Thoracic aorta (tissue), 2 donors: ENCODE results near the gene C1QTNF2. TPM values are rescaled to one million over a fixed set of nuclear protein-coding genes. Genes with fewer than 3 reads are reported as not detected.

Experiments used
- ATAC-seq: fragments of 150-250 bp; one replicate; pipeline ENCODE4 v1.8.0; 2017; ENCODE audit warnings: low read depth; ENCODE audit not compliant: insufficient number of reproducible peaks, low FRiP score
- DNase-seq: peaks from one replicate; pipeline ENCODE4 v3.0.0-alpha.2; 2020; ENCODE audit warnings: low spot score
- H3K27ac ChIP-seq, 2 donors: fragments of 200-600 bp; sonication (generic); 1 replicate in 1 of 2; 2 replicates in 1 of 2; pipeline ENCODE4 v1.5.1; 2016; ENCODE audit warnings: mild to moderate bottlenecking in 2 of 2, moderate library complexity in 2 of 2
- H3K27me3 ChIP-seq: fragments of 200-600 bp; sonication (generic); replicated peaks from 2 replicates; pipeline ENCODE4 v1.6.0; 2016; ENCODE audit warnings: mild to moderate bottlenecking; ENCODE audit not compliant: insufficient read depth
- H3K36me3 ChIP-seq: fragments of 200-600 bp; sonication (generic); one replicate; pipeline ENCODE4 v1.5.1; 2016
- H3K4me1 ChIP-seq, 2 donors: fragments of 200-600 bp; sonication (generic); 1 replicate in 1 of 2; 2 replicates in 1 of 2; pipeline versions ENCODE4 v1.5.1 to v1.6.0; 2016; ENCODE audit warnings: low read depth in 2 of 2, mild to moderate bottlenecking in 1 of 2; ENCODE audit not compliant: control insufficient read depth in 1 of 2
- H3K4me3 ChIP-seq: fragments of 200-600 bp; sonication (generic); 2 replicates; pipeline ENCODE4 v1.5.1; 2016; ENCODE audit warnings: mild to moderate bottlenecking
- H3K9me3 ChIP-seq: fragments of 200-600 bp; sonication (generic); 2 replicates; pipeline ENCODE4 v1.5.1; 2016
- total RNA-seq, 2 donors: library from RNA; depleted of rRNA; stranded (reverse); fragments of >200 nt; gene quantifications; one replicate each; pipeline versions ENCODE4 v1.1.0 to v1.2.3, GENCODE V29; 2016
- TF ChIP-seq, protein P1 (sequence below): fragments of 200-600 bp; sonication (generic); IDR thresholded peaks from one replicate; pipeline ENCODE4 v1.5.1; 2019; ENCODE audit warnings: antibody characterized with exemption

Gene C1QTNF2
- total RNA-seq, 2 donors from 2014 or later, result 8.3 to 13.8 TPM

- Histone ChIP-seq H3K4me3 (no peak overlapping the region), H3K27me3 (no peaks in the 10 kb centered on the region), H3K27ac (no peak overlapping the region), H3K9me3 (no peaks in the 10 kb centered on the region), H3K4me1 (peaks cover 0 to 12% of the 10 kb centered on the region in 2 donors), H3K36me3 (no peaks in the 10 kb centered on the region)
- TF ChIP-seq, protein P1, sequence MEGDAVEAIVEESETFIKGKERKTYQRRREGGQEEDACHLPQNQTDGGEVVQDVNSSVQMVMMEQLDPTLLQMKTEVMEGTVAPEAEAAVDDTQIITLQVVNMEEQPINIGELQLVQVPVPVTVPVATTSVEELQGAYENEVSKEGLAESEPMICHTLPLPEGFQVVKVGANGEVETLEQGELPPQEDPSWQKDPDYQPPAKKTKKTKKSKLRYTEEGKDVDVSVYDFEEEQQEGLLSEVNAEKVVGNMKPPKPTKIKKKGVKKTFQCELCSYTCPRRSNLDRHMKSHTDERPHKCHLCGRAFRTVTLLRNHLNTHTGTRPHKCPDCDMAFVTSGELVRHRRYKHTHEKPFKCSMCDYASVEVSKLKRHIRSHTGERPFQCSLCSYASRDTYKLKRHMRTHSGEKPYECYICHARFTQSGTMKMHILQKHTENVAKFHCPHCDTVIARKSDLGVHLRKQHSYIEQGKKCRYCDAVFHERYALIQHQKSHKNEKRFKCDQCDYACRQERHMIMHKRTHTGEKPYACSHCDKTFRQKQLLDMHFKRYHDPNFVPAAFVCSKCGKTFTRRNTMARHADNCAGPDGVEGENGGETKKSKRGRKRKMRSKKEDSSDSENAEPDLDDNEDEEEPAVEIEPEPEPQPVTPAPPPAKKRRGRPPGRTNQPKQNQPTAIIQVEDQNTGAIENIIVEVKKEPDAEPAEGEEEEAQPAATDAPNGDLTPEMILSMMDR, result no peak
- ATAC-seq, result no peak
- no peak for DNase-seq
Observed at GRCh38 chr5:160310140-160310539, 60.3 kb downstream of the C1QTNF2 start.

GRCh38 chr5:160306696-160307095 is 63.7 kb downstream of the C1QTNF2 start:
- no peaks in the 10 kb centered on the region for H3K36me3 ChIP-seq
- H3K9me3 ChIP-seq, result no peaks in the 10 kb centered on the region
- no peak for DNase-seq
- TF ChIP-seq, protein P1, result no peak
- no peaks in the 10 kb centered on the region for H3K27me3 ChIP-seq
- ATAC-seq, result no peak
- no peak overlapping the region for H3K27ac ChIP-seq
- H3K4me3 ChIP-seq, result no peak overlapping the region
- peaks cover 0 to 4% of the 10 kb centered on the region in 2 donors for H3K4me1 ChIP-seq

GRCh38 chr5:160305319-160305718 is 65.1 kb downstream of the C1QTNF2 start:
- Histone ChIP-seq H3K4me1 (no peaks in the 10 kb centered on the region), H3K27ac (no peak overlapping the region), H3K4me3 (no peak overlapping the region), H3K36me3 (no peaks in the 10 kb centered on the region), H3K9me3 (no peaks in the 10 kb centered on the region), H3K27me3 (no peaks in the 10 kb centered on the region)
- DNase-seq (no peak), ATAC-seq (no peak)
- TF ChIP-seq, protein P1, result no peak

DNA sequence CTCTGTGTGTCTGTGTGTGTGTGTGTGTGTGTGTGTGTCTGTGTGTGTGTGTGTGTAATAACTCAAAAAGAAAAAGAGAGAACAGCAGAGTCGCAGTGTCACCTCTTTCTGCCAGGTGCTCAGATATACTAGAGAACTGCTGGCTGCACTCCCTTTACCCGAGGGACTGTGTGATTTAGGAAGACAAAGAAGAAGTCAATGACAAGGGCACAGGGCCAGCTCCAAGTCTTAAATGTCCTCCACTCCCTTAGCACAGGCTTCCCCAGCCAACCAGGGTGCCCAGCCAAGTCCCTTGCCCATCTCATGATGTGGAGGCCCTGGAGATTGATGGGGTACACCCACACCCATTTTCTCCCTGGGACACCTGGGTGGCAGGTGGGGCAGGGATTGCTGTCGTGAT is 66.7 kb downstream of the C1QTNF2 start:
- H3K27ac ChIP-seq, result no peak overlapping the region
- TF ChIP-seq, protein P1, result no peak
- DNase-seq, result no peak
- H3K4me1 ChIP-seq, result no peaks in the 10 kb centered on the region
- no peak overlapping the region for H3K4me3 ChIP-seq
- H3K27me3 ChIP-seq, result no peaks in the 10 kb centered on the region
- no peaks in the 10 kb centered on the region for H3K9me3 ChIP-seq
- ATAC-seq, result no peak
- no peaks in the 10 kb centered on the region for H3K36me3 ChIP-seq

- no peak overlapping the region for H3K27ac ChIP-seq
- H3K27me3 ChIP-seq, result no peaks in the 10 kb centered on the region
- H3K4me3 ChIP-seq, result no peak overlapping the region
- no peaks in the 10 kb centered on the region for H3K4me1 ChIP-seq
- ATAC-seq (no peak), DNase-seq (no peak)
- TF ChIP-seq, protein P1, result no peak
- H3K36me3 ChIP-seq, result no peaks in the 10 kb centered on the region
- no peaks in the 10 kb centered on the region for H3K9me3 ChIP-seq
Observed at GRCh38 chr5:160298189-160298588, 72.2 kb downstream of the C1QTNF2 start.
